ENCODE data around the gene TTC5. TPM values are rescaled to one million over a fixed set of nuclear protein-coding genes. Genes with fewer than 3 reads are reported as not detected.
"Not testable (repeated sequence)": the region's sequence is repeated elsewhere in the genome, so short reads cannot be mapped to it uniquely, and the experiment has no call there.

TTC5 gene
- total and polyA plus RNA-seq, 2 donors (not counting 1 experiment from before 2014, with no cell fraction given): 8.2 to 37.5 TPM

DNA sequence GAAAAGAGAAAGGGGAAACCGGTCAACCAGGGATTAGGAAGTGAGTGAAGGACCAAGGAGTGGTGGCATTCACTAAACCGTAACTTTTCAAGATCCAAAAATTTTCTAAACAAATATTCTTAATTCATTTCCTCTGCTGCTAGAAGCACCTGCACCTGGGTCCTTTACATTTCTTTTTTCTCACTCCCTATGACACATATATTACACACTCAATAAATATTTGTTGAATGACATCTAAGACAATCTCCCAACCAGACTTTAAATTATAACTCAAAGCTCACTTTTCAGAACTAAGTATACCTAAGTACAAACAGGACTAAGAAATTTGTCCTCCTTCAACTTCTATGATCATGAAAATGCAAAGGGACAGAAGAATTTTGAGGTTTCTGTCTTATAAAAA, 11.1 kb downstream of the TTC5 start:
- intact Hi-C loops (cut with micrococcal nuclease): no loop called here
- H3K4me3 Mint-ChIP-seq: no peak overlapping the region

GRCh38 chr14:20281998-20282397, 23.8 kb downstream of the TTC5 start:
- H3K27me3 Mint-ChIP-seq; intact Hi-C loops (cut with micrococcal nuclease); H3K9ac ChIP-seq (ENCODE audit: low read length); H3K9me3 ChIP-seq (ENCODE audit: control extremely low read depth in 1 of 3, control insufficient read depth in 2 of 3, insufficient read depth in 1 of 3, low read length in 2 of 3); H3K4me3 Mint-ChIP-seq; POLR2A ChIA-PET; H3K4me2 ChIP-seq (replicated peaks; ENCODE audit: low read depth, low read length, poor library complexity, severe bottlenecking); CTCF ChIA-PET; H3K9me3 Mint-ChIP-seq (ENCODE audit: insufficient read depth); H3K27me3 ChIP-seq (replicated peaks in 1 of 4; ENCODE audit: control extremely low read depth in 1 of 4, control insufficient read depth in 3 of 4, insufficient read depth in 4 of 4, low read length in 3 of 4); H3K27ac Mint-ChIP-seq; DNase-seq; H3K4me3 ChIP-seq (ENCODE audit: control extremely low read depth in 1 of 5, extremely low read depth in 1 of 5, insufficient read depth in 1 of 5, low read depth in 2 of 5, low read length in 4 of 5); H3K27ac ChIP-seq (ENCODE audit: low read length in 2 of 2); H3K79me2 ChIP-seq (ENCODE audit: control insufficient read depth, insufficient read depth, low read length); H4K20me1 ChIP-seq (ENCODE audit: control insufficient read depth, insufficient read depth, low read length, poor library complexity, severe bottlenecking); H3K4me1 ChIP-seq (ENCODE audit: control insufficient read depth in 2 of 2, insufficient read depth in 2 of 2, low read length in 2 of 2); H3K36me3 ChIP-seq (replicated peaks in 1 of 2; ENCODE audit: control extremely low read depth in 1 of 2, control insufficient read depth in 1 of 2, extremely low read depth in 1 of 2, insufficient read depth in 2 of 2, low read length in 1 of 2); ATAC-seq (ENCODE audit: low read depth); H2AFZ ChIP-seq (ENCODE audit: insufficient read depth, low read depth, low read length, poor library complexity, severe bottlenecking): not testable (repeated sequence)
- no CpG with 5 or more reads among the region's 1 CpG for WGBS (ENCODE audit: insufficient coverage)
- H3K4me1 Mint-ChIP-seq: peaks cover 16% of the 10 kb centered on the region

More for the DNA sequence above, 11.1 kb downstream of the TTC5 start:
- TF ChIP-seq EZH2 (IDR thresholded peaks at IDR 0.05; ENCODE audit: borderline replicate concordance, insufficient read depth, low read depth, low read length, poor library complexity, severe bottlenecking): no peak
- TF ChIP-seq CTCF (IDR thresholded peaks at IDR 0.05): no peak
- no peaks in the 10 kb centered on the region for H3K27me3 ChIP-seq (replicated peaks in 1 of 4; ENCODE audit: control extremely low read depth in 1 of 4, control insufficient read depth in 3 of 4, insufficient read depth in 4 of 4, low read length in 3 of 4)
- H4K20me1 ChIP-seq (ENCODE audit: control insufficient read depth, insufficient read depth, low read length, poor library complexity, severe bottlenecking): no peaks in the 10 kb centered on the region
- no peak overlapping the region for H3K4me2 ChIP-seq (replicated peaks; ENCODE audit: low read depth, low read length, poor library complexity, severe bottlenecking)
- ChIA-PET CTCF (no interaction called here), POLR2A (no interaction called here)
- Mint-ChIP-seq H3K27ac (peak overlapping the region; percentile 3), H3K27me3 (no peaks in the 10 kb centered on the region), H3K4me1 (peaks cover 16% of the 10 kb centered on the region), H3K9me3 (ENCODE audit: insufficient read depth) (no peaks in the 10 kb centered on the region)
- no CpG with 5 or more reads among the region's 2 CpGs for WGBS (ENCODE audit: insufficient coverage)
- DNase-seq (no peak), ATAC-seq (ENCODE audit: low read depth) (no peak)
- no peaks in the 10 kb centered on the region for H3K79me2 ChIP-seq (ENCODE audit: control insufficient read depth, insufficient read depth, low read length)
- H3K27ac ChIP-seq (ENCODE audit: low read length in 2 of 2): peak overlapping the region in 1 of 2 donors; percentile 45
- H3K4me3 ChIP-seq (ENCODE audit: control extremely low read depth in 1 of 5, extremely low read depth in 1 of 5, insufficient read depth in 1 of 5, low read depth in 2 of 5, low read length in 4 of 5): no peak overlapping the region
- H3K4me1 ChIP-seq (ENCODE audit: control insufficient read depth in 2 of 2, insufficient read depth in 2 of 2, low read length in 2 of 2): peaks cover 4 to 11% of the 10 kb centered on the region in 2 donors
- H2AFZ ChIP-seq (ENCODE audit: insufficient read depth, low read depth, low read length, poor library complexity, severe bottlenecking): no peak overlapping the region
- peaks cover 10 to 89% of the 10 kb centered on the region in 2 experiments for H3K36me3 ChIP-seq (replicated peaks in 1 of 2; ENCODE audit: control extremely low read depth in 1 of 2, control insufficient read depth in 1 of 2, extremely low read depth in 1 of 2, insufficient read depth in 2 of 2, low read length in 1 of 2)
- no peak overlapping the region for H3K9ac ChIP-seq (ENCODE audit: low read length)
- H3K9me3 ChIP-seq (ENCODE audit: control extremely low read depth in 1 of 3, control insufficient read depth in 2 of 3, insufficient read depth in 1 of 3, low read length in 2 of 3): no peaks in the 10 kb centered on the region

GRCh38 chr14:20280265-20280664, 25.5 kb downstream of the TTC5 start:
- H3K27me3 Mint-ChIP-seq; CTCF ChIA-PET; H3K4me2 ChIP-seq (replicated peaks; ENCODE audit: low read depth, low read length, poor library complexity, severe bottlenecking); H3K27ac ChIP-seq (ENCODE audit: low read length in 2 of 2); DNase-seq; H3K9me3 Mint-ChIP-seq (ENCODE audit: insufficient read depth); H3K79me2 ChIP-seq (ENCODE audit: control insufficient read depth, insufficient read depth, low read length); H3K27me3 ChIP-seq (replicated peaks in 1 of 4; ENCODE audit: control extremely low read depth in 1 of 4, control insufficient read depth in 3 of 4, insufficient read depth in 4 of 4, low read length in 3 of 4); H4K20me1 ChIP-seq (ENCODE audit: control insufficient read depth, insufficient read depth, low read length, poor library complexity, severe bottlenecking); H3K36me3 ChIP-seq (replicated peaks in 1 of 2; ENCODE audit: control extremely low read depth in 1 of 2, control insufficient read depth in 1 of 2, extremely low read depth in 1 of 2, insufficient read depth in 2 of 2, low read length in 1 of 2); intact Hi-C loops (cut with micrococcal nuclease); H2AFZ ChIP-seq (ENCODE audit: insufficient read depth, low read depth, low read length, poor library complexity, severe bottlenecking); H3K9me3 ChIP-seq (ENCODE audit: control extremely low read depth in 1 of 3, control insufficient read depth in 2 of 3, insufficient read depth in 1 of 3, low read length in 2 of 3); H3K27ac Mint-ChIP-seq; H3K4me3 Mint-ChIP-seq; POLR2A ChIA-PET; H3K4me3 ChIP-seq (ENCODE audit: control extremely low read depth in 1 of 5, extremely low read depth in 1 of 5, insufficient read depth in 1 of 5, low read depth in 2 of 5, low read length in 4 of 5); H3K4me1 ChIP-seq (ENCODE audit: control insufficient read depth in 2 of 2, insufficient read depth in 2 of 2, low read length in 2 of 2); ATAC-seq (ENCODE audit: low read depth); H3K9ac ChIP-seq (ENCODE audit: low read length): not testable (repeated sequence)
- peaks cover 16% of the 10 kb centered on the region for H3K4me1 Mint-ChIP-seq
- WGBS (ENCODE audit: insufficient coverage): 93% methylated on average over 6 of the region's 7 CpGs
